K562 (cell line): ENCODE results near the gene IL17RA. TPM values are rescaled to one million over a fixed set of nuclear protein-coding genes. Genes with fewer than 3 reads are reported as not detected.

ENCODE experiments used
- BRD4 ChIP-seq: fragments of 200-600 bp; sonication (generic); IDR thresholded peaks from 2 replicates; pipeline ENCODE4 v1.6.1; 2017; ENCODE audit warnings: inconsistent platforms
- CBFA2T3 ChIP-seq: fragments of 450-650 bp; IDR thresholded peaks from 2 replicates; pipeline ENCODE4 v1.6.1; 2017
- CCNT2 ChIP-seq: IDR thresholded peaks from 2 replicates; pipeline ENCODE4 v1.6.1; 2011; ENCODE audit warnings: borderline replicate concordance, low read depth, mild to moderate bottlenecking, moderate library complexity, mixed read lengths, low read length; ENCODE audit not compliant: insufficient read length; ENCODE audit errors: extremely low read depth
- ELF4 ChIP-seq: fragments of 450-650 bp; formaldehyde crosslinking; IDR thresholded peaks from 2 replicates; pipeline ENCODE4 v1.4.0; 2022; ENCODE audit warnings: missing genetic modification characterization
- NCOA6 ChIP-seq: fragments of 450-650 bp; IDR thresholded peaks from 2 replicates; pipeline ENCODE4 v1.6.1; 2017; ENCODE audit warnings: mild to moderate bottlenecking
- PHF8 ChIP-seq: fragments of 200-600 bp; sonication (generic); IDR thresholded peaks from 2 replicates; pipeline ENCODE4 v1.6.1; 2012; ENCODE audit warnings: mixed run types, mild to moderate bottlenecking, inconsistent platforms, low read length, moderate library complexity, borderline replicate concordance
- POLR2AphosphoS2 ChIP-seq: IDR thresholded peaks from 2 replicates; pipeline ENCODE4 v1.6.1; 2012; ENCODE audit warnings: low read length, improper control_type of control experiment
- SMC3 ChIP-seq: conservative IDR thresholded peaks from 2 replicates; pipeline ENCODE4 v1.6.1; 2011; ENCODE audit warnings: low read depth, low read length, improper control_type of control experiment; ENCODE audit not compliant: insufficient read depth
- TAF15 ChIP-seq: fragments of 200-400 bp; formaldehyde crosslinking; IDR thresholded peaks from 2 replicates; pipeline ENCODE4 v1.6.1; 2017; ENCODE audit warnings: mild to moderate bottlenecking, low read depth, low read length, moderate library complexity
- polyA plus RNA-seq, 8 experiments: library from polyadenylated mRNA; depleted of rRNA in 4 of 8; stranded (reverse) in 5 of 8; unstranded in 3 of 8; fragments of >200 nt; fragmentation: Nextera tagmentation in 2 of 8; fragmentation: Illumina TruSeq in 1 of 8; extraction: Ambion mirVana in 2 of 8; extraction: Trizol in 1 of 8; gene quantifications; 2 replicates each; pipeline versions ENCODE4 v1.2.1 to v1.2.3, GENCODE V29; 2011 to 2014; ENCODE audit warnings: inconsistent platforms in 1 of 8, missing spikeins in 1 of 8
- total RNA-seq, 7 experiments: library from RNA; depleted of rRNA in 6 of 7; stranded (reverse); fragments of >200 nt in 6 of 7; fragmentation: Illumina TruSeq in 2 of 7; extraction: Trizol in 2 of 7; gene quantifications; 2 replicates each; pipeline versions ENCODE4 v1.2.1 to v1.2.3, GENCODE V29; 2011 to 2021; ENCODE audit warnings: low replicate concordance in 1 of 7
- TF ChIP-seq, protein P1 (sequence below): fragments of 250-450 bp; sonication (Bioruptor Pico); IDR thresholded peaks from 2 replicates; pipeline ENCODE4 v1.5.0; 2020; ENCODE audit warnings: mild to moderate bottlenecking, borderline replicate concordance
- TF ChIP-seq, protein P2 (sequence below): IDR thresholded peaks from 2 replicates; pipeline ENCODE4 v1.6.1; 2011; ENCODE audit not compliant: insufficient read length; ENCODE audit errors: extremely low read depth
- TF ChIP-seq, protein P3 (sequence below): conservative IDR thresholded peaks from 2 replicates; pipeline ENCODE4 v1.6.1; 2011; ENCODE audit warnings: low read depth, mild to moderate bottlenecking, low read length; ENCODE audit not compliant: control insufficient read depth
- TF ChIP-seq, protein P4 (sequence below): fragments of 450-650 bp; formaldehyde crosslinking; IDR thresholded peaks from 2 replicates; pipeline ENCODE4 v1.4.0; 2020; ENCODE audit warnings: mild to moderate bottlenecking, moderate library complexity
- TF ChIP-seq, protein P5 (sequence below), 2 experiments: fragments of 200-800 bp in 1 of 2; sonication (Bioruptor generic) in 1 of 2; sonication (generic) in 1 of 2; formaldehyde crosslinking in 1 of 2; IDR thresholded peaks in 1 of 2; conservative IDR thresholded peaks in 1 of 2; 2 replicates each; pipeline versions ENCODE4 v1.5.0 to v1.6.1; 2016 to 2020; ENCODE audit warnings: missing compliant biosample characterization in 1 of 2, missing genetic modification characterization in 1 of 2, missing genetic modification reagents in 1 of 2

The IL17RA gene
- total and polyA plus RNA-seq, 9 of the 15 experiments (the other 6 are each of a cell fraction or from before 2014, with no cell fraction given): 0.17 to 11.8 (median 3.7) TPM

DNA sequence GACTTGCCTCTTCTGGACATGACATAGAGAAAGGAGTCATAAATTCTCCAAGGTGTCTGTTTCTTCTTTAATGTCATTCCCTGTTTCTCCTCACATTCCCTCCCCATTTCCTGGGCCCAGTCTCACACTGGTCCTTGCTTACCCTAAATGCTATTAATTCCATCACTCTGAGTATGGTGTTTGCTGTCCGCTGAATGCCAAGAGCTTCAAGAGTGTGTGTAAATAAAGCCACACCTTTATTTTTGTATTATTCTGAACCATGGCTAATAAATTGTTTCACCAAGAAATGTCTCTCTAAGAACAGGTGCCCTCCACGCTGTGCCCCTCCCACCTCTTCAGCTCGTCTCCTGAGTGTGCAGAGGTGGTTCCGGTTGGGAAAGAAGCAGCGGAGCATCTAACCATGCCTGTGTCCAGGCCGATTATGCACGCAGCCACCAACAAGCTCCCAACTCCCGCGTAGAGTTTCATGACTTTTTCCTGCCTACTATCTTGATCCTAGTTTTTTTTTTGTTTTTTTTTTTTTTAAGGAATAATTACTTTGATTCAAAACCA is 27.8 kb downstream of the IL17RA start (continued):
- TF ChIP-seq, protein P1, sequence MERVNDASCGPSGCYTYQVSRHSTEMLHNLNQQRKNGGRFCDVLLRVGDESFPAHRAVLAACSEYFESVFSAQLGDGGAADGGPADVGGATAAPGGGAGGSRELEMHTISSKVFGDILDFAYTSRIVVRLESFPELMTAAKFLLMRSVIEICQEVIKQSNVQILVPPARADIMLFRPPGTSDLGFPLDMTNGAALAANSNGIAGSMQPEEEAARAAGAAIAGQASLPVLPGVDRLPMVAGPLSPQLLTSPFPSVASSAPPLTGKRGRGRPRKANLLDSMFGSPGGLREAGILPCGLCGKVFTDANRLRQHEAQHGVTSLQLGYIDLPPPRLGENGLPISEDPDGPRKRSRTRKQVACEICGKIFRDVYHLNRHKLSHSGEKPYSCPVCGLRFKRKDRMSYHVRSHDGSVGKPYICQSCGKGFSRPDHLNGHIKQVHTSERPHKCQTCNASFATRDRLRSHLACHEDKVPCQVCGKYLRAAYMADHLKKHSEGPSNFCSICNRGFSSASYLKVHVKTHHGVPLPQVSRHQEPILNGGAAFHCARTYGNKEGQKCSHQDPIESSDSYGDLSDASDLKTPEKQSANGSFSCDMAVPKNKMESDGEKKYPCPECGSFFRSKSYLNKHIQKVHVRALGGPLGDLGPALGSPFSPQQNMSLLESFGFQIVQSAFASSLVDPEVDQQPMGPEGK: no peak
- TF ChIP-seq BRD4: no peak
- no peak for TF ChIP-seq CBFA2T3
- TF ChIP-seq CCNT2: no peak
- TF ChIP-seq, protein P2, sequence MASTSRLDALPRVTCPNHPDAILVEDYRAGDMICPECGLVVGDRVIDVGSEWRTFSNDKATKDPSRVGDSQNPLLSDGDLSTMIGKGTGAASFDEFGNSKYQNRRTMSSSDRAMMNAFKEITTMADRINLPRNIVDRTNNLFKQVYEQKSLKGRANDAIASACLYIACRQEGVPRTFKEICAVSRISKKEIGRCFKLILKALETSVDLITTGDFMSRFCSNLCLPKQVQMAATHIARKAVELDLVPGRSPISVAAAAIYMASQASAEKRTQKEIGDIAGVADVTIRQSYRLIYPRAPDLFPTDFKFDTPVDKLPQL: no peak
- TF ChIP-seq NCOA6: no peak
- TF ChIP-seq, protein P3, sequence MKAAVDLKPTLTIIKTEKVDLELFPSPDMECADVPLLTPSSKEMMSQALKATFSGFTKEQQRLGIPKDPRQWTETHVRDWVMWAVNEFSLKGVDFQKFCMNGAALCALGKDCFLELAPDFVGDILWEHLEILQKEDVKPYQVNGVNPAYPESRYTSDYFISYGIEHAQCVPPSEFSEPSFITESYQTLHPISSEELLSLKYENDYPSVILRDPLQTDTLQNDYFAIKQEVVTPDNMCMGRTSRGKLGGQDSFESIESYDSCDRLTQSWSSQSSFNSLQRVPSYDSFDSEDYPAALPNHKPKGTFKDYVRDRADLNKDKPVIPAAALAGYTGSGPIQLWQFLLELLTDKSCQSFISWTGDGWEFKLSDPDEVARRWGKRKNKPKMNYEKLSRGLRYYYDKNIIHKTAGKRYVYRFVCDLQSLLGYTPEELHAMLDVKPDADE: no peak
- no peak for TF ChIP-seq SMC3
- TF ChIP-seq PHF8: no peak
- no peak for TF ChIP-seq POLR2AphosphoS2
- TF ChIP-seq, protein P4, sequence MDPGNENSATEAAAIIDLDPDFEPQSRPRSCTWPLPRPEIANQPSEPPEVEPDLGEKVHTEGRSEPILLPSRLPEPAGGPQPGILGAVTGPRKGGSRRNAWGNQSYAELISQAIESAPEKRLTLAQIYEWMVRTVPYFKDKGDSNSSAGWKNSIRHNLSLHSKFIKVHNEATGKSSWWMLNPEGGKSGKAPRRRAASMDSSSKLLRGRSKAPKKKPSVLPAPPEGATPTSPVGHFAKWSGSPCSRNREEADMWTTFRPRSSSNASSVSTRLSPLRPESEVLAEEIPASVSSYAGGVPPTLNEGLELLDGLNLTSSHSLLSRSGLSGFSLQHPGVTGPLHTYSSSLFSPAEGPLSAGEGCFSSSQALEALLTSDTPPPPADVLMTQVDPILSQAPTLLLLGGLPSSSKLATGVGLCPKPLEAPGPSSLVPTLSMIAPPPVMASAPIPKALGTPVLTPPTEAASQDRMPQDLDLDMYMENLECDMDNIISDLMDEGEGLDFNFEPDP (CRISPR knock-in tag): no peak
- TF ChIP-seq TAF15: no peak
- TF ChIP-seq, protein P5, sequence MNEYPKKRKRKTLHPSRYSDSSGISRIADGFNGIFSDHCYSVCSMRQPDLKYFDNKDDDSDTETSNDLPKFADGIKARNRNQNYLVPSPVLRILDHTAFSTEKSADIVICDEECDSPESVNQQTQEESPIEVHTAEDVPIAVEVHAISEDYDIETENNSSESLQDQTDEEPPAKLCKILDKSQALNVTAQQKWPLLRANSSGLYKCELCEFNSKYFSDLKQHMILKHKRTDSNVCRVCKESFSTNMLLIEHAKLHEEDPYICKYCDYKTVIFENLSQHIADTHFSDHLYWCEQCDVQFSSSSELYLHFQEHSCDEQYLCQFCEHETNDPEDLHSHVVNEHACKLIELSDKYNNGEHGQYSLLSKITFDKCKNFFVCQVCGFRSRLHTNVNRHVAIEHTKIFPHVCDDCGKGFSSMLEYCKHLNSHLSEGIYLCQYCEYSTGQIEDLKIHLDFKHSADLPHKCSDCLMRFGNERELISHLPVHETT (CRISPR knock-in tag; conservative IDR thresholded peaks at IDR 0.05 in 1 of 2, IDR thresholded peaks at IDR 0.05 in 1 of 2): no peak
- TF ChIP-seq ELF4 (CRISPR knock-in tag): no peak
